SH-SY5Y (cell line): ENCODE results near the gene AP3B2.

ENCODE experiments used
- GATA2 ChIP-seq: IDR thresholded peaks from 2 replicates; pipeline ENCODE4 v1.6.1; 2011; ENCODE audit warnings: mild to moderate bottlenecking, low read depth, low read length
- GATA3 ChIP-seq: IDR thresholded peaks from 2 replicates; pipeline ENCODE4 v1.6.1; 2011; ENCODE audit warnings: low read depth, mild to moderate bottlenecking, low read length, moderate library complexity

- no peak for TF ChIP-seq GATA2
- no peak for TF ChIP-seq GATA3
Observed at GRCh38 chr15:82666606-82667005, 43.1 kb downstream of the AP3B2 start.
